Measurements from ENCODE around the gene CSH2.
"Not testable (repeated sequence)": the region's sequence is repeated elsewhere in the genome, so short reads cannot be mapped to it uniquely, and the experiment has no call there.

Gene CSH2

DNA sequence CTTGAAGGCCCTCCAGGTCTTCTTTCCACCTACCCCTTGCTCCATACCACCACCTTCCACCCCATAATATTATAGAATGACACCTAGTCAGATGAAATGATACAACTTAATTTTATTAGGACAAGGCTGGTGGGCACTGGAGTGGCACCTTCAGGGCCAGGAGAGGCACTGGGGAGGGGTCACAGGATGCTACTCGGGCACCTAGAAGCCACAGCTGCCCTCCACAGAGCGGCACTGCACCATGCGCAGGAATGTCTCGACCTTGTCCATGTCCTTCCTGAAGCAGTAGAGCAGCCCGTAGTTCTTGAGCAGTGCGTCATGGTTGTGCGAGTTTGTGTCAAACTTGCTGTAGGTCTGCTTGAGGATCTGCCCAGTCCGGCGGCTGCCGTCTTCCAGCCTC is 21.3 kb upstream of the CSH2 start:
- not testable (repeated sequence) for DNase-seq

DNA sequence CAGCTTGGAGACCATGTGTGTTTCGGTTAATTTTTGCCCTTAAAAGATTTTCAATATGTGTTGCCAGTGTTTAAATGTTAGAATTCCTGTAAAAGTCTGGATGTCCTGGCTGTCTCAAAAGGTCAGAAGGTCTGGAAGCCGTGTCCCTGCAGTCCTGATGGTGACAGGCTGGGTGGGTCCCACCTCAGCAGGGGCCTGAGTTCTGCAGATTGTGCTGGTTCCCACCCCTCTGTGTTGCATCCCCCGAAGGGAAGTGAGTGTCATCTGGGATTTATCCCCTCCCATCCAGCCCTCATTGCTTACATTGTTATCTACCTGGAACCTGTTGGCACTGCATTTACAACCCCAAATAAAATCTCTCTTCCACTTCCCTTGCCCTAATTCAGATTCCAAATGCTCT is 20.5 kb upstream of the CSH2 start:
- DNase-seq: not testable (repeated sequence)

- DNase-seq: not testable (repeated sequence)
Observed at GRCh38 chr17:63892316-63893037, 19.0 kb upstream of the CSH2 start.

GRCh38 chr17:63889026-63889848 is 15.8 kb upstream of the CSH2 start:
- not testable (repeated sequence) for DNase-seq

DNA sequence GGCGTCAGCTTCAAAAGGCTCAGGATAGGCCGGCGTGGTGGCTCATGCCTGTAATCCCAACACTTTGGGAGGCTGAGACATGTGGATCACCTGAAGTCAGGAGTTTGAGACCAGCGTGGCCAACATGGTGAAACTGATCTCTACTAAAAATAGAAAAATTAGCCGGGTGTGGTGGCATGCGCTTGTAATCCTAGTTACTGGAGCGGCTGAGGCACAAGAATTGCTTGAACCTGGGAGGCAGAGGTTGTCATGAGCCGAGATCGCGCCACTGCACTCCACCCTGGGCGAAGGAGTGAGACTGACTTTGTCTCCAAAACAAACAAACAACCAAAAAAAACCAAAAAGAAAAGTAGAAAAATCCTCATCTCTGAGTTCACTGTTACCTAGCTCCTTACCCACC is 11.6 kb upstream of the CSH2 start:
- not testable (repeated sequence) for DNase-seq

DNA sequence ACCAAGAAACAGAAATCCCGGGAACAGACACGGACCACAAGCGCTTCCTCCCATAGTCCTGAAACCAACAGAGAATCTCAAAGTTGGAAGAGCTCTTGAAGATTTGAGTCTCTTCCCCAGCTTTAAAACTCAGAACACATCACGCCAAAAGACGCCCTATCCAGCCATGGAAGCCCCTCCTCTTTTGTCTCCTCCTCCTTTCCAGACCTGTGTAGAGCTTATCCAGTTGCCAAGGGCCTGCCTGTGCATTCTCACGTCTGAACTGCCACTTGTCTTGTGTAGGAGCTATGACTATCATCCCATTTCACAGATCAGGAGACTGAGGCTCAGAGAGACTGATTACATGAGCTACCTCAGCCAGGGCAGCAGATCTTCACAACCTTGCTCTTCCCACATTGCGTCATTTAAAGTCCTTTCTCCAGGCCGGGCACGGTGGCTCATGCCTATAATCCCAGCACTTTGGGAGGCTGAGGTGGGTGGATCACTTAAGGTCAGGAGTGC is 9.2 kb upstream of the CSH2 start:
- DNase-seq: not testable (repeated sequence)

GRCh38 chr17:63881935-63882601 is 8.6 kb upstream of the CSH2 start, which contains the start of gene GH2:
Gene GH2, minus strand, starts transcription at chr17:63881944. Its CDS starts 143 bp downstream, at chr17:63881801.
- peak; percentile 67 for DNase-seq

GRCh38 chr17:63881337-63881736 is 7.9 kb upstream of the CSH2 start:
- DNase-seq: not testable (repeated sequence)

DNA sequence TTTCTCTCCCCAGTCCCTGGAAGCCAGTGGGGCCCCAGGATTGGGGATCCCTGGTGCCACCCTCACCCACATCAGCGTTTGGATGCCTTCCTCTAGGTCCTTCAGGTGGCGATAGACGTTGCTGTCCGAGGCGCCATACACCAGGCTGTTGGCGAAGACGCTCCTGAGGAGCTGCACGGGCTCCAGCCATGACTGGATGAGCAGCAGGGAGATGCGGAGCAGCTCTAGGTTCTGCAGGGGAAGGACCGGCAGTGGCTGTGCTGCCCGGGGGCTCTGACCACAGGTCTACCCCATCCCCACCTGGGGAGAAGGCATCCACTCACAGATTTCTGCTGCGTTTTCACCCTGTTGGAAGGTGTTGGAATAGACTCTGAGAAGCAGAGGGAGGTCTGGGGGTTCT is 7.2 kb upstream of the CSH2 start:
- DNase-seq: no peak

- DNase-seq: not testable (repeated sequence)
Observed at GRCh38 chr17:63878413-63878812, 4.9 kb upstream of the CSH2 start.

- not testable (repeated sequence) for DNase-seq
Observed at GRCh38 chr17:63874693-63875092, 1.2 kb upstream of the CSH2 start.

DNA sequence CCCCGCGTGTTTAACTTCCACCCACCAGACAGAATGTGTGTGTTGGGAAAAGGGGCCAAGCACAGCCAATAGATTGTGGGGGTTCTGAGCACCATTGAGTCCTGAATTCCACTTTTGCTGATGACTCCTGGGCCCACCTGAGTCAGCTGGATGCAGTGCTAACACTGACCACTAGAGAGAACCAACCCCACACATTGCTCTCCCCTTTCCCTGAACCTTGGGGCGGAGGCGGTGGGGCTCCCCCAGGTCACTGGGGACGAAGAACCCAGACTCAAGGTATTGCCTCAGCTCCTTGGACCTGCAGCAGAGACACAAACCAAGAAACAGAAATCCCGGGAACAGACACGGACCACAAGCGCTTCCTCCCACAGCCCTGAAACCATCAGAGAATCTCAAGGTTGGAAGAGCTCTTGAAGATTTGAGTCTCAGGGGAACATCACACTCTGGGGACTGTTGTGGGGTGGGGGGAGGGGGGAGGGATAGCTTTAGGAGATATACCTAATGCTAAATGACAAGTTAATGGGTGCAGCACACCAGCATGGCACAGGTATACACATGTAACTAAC is 667 bp upstream of the CSH2 start:
- not testable (repeated sequence) for DNase-seq

DNA sequence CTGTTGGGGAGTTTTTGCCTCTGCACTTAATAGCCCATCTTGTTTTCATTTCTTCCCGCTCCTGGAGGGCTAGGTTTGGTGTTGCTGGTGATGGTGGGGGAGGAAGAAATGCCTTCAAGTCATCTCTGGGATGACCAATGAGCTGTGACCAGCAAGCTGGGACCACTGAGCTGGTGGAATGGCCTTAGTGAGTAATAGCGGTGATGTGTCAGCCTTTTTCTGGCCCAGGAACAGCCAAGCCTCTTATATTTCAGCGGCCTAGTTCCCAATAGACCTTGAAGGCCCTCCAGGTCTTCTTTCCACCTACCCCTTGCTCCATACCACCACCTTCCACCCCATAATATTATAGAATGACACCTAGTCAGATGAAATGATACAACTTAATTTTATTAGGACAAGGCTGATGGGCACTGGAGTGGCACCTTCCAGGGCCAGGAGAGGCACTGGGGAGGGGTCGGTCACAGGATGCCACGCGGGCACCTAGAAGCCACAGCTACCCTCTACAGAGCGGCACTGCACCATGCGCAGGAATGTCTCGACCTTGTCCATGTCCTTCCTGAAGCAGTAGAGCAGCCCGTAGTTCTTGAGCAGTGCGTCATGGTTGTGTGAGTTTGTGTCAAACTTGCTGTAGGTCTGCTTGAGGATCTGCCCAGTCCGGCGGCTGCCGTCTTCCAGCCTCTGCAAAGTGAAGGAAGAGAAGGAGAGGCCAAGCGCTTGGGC is 1.7 kb downstream of the CSH2 start:
- not testable (repeated sequence) for DNase-seq

DNA sequence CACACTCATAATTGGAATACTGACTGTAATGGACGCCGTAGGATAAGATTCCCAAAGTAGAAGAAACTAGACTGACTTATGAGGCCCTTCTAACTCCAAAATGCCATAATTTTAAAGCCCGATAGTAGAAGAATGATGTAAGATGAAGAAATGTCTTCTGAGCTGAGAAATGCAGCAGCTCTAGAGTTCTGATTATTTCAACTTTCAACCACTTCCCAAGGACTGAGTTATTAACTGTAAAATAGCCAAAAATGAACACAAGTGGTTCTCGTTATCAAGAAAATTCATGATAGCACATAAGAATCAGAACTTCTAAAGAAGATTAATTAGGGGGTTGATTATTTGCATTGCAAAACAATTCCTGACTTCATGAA is 3.2 kb downstream of the CSH2 start:
- DNase-seq: not testable (repeated sequence)

DNA sequence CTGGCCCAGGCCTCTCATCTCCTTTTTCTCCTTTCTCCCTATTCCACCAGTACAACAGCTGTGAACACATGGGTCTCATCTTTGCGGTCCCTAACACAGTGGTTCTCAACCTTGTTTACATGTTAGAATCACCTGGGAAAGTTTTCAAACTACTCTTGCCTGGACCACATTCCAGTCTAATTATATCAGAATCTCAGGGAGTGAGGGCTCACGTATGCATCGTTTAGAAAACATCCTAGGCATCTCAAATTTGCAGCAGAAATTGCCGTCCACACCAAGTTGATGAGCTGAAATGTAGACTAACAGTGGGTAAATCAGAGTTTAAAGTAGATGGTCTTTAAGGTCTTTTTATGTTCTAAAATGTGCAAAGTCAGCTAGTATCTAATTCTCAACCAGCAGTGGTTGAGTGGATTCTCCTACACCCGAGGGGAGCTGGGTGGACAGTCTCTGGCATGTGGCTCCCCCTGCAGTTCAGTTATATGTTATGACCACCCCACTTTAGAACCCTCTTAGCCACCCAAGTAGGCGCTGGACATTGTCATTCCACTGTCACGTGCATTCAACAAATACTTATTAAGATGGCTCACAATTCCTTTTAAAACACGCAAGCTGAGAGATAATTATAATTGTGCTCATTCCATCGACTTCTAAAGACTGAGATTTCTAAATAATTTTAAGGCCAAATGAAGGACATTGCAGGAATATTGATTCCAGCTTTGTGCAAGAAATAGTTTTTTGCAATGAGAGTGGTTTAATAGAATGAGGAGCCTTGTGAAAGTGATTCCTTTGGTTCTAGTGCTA is 3.8 kb downstream of the CSH2 start:
- not testable (repeated sequence) for DNase-seq

DNA sequence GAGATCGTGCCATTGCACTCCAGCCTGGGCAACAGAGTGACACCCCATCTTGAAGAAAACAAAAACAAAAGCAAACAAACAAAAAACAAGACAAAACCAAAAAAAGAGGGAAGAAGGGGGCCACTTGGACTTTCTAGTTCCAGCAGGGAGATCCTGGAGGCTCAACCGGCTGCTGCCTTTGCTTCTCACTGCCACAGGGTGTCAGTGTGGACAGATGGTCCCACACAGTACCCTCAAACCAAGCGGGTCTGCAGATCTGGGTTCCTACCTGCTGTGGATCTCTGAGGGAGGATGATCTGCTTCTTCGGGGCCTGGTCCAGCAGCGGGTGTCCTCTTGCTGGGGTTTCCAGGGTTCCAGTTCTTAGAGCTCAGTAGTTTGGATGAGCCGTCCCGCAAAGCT is 6.9 kb downstream of the CSH2 start:
- not testable (repeated sequence) for DNase-seq

DNA sequence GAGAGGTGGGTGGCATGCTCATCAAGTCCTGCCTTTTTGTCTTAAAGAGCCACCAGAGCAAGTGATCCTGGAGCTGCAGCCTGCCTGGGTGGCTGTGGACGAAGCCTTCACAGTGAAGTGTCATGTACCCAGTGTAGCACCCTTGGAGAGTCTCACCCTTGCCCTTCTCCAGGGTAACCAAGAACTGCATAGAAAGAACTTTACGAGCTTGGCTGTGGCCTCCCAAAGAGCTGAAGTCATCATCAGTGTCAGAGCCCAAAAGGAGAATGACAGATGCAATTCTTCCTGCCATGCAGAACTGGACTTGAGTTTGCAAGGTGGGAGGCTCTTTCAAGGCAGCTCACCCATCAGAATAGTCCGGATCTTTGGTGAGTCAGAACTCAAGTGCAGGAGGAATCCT is 14.2 kb downstream of the CSH2 start:
- DNase-seq: no peak

DNA sequence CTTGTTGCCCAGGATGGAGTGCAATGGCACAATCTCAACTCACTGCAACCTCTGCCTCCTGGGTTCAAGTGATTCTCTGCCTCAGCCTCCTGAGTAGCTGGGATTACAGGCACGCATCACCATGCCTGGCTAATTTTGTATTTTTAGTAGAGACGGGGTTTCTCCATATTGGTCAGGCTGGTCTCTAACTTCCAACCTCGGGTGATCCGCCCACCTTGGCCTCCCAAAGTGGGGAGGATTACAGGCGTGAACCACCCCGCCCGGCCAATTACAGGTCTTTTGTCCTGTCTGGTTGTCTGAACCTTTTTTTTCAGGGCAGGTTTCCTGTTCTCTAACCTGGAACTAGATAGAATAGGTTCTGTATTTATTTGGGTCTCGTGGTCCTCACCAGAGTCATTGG is 17.1 kb downstream of the CSH2 start:
- DNase-seq: not testable (repeated sequence)

- no peak for DNase-seq
Observed at GRCh38 chr17:63855185-63855584, 18.3 kb downstream of the CSH2 start.

DNA sequence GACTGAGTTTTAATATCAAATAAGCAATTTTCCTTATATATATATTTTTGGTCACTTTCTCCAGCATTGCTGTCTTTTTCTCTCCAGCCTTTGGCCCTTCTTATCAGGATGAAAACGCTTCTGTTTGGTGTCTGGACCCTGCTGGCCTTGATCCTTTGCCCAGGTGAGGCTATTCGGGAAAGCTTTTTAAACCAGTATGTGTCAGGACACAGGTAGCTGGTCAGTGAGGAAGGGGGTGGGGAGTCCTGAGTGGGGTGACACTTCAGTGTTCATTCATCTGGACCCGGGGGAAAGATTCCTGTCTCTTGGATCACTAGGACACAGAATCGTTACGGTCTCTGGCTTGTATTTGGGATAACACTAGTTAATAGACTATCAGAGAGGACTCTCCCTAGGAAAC is 18.8 kb downstream of the CSH2 start:
- no peak for DNase-seq

DNA sequence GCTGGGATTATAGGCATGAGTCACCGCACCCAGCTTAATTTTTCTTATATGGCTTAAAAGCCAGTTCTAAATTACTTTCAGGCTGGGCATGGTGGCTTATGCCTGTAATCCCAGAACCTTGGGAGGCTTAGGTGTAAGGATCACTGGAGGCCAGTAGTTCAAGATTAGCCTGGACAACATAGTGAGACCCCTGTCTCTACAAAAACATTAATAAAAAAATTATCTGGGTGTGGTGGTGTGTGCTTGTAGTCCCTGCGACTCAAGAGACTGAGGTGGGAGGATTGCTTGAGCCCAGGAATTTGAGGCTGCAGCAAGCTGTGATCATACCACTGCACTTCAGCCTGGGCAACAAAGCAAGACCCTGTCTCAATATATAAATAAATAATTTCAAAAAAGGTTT is 20.2 kb downstream of the CSH2 start:
- no peak for DNase-seq
